ENCODE data around the gene FAM170B. TPM values are rescaled to one million over a fixed set of nuclear protein-coding genes. Genes with fewer than 3 reads are reported as not detected.

FAM170B gene
- total and polyA plus RNA-seq, 2 of the 4 experiments (the other 2 are of a cell fraction), result not detected

DNA sequence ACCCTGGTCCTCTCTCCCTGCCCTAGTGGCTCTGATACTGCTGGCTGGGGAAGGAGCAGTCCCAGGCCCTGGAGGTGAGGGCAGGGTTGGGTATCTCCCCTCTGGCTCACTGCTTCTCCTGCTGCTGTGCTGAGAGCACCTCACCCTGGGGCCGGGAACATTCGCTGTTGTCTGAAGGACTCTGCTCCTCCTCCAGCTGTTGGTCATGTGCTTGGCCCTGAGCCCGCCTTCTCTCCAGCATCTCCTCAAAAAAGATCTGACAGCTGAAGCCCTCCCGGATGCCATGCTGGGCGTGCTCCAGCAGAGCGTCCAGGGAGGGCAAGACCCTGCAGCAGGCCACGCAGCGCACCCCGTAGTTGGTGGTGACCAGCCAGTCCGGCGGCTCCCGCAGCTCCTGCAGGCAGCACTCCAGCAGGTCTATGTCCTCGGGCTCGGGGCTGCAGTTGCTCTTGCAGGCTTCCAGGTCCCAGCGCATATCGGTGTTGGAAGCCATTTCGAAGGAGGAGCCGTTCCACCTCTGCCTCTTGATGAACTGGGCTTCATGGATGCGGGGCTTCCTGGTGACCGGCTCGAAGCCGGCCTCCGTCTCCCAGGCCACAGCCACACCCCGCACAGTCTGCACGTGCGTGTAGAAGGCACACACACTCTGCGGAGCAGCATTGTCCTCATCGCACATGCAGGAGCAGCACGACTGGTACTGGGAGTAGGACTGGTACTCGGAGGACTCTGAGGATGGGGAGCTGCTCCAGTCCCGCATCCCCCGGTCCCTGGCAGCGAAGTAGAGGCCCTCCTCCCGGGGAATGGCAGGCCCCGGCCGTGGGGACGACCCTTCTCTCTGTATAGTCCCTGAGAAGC, 2.1 kb downstream of the FAM170B start:
- Histone ChIP-seq H3K27ac (ENCODE audit: insufficient read depth, low read length) (no peak overlapping the region), H2BK120ac (ENCODE audit: low read depth, low read length) (no peak overlapping the region), H4K8ac (ENCODE audit: low read depth in 2 of 2, low read length in 2 of 2) (no peak overlapping the region), H3K4me2 (ENCODE audit: low read depth, low read length) (no peak overlapping the region), H3K4ac (ENCODE audit: low read depth, low read length) (no peak overlapping the region), H3K14ac (replicated peaks; ENCODE audit: low read depth, low read length) (no peak overlapping the region), H2AK9ac (replicated peaks; ENCODE audit: low read depth, low read length, poor library complexity) (no peak overlapping the region), H3K4me1 (ENCODE audit: control insufficient read depth, insufficient read depth, low read length) (peaks cover 5% of the 10 kb centered on the region), H3K18ac (ENCODE audit: low read depth, low read length) (no peak overlapping the region), H3K56ac (ENCODE audit: extremely low read depth, insufficient read depth, low read length) (no peak overlapping the region), H3K36me3 (ENCODE audit: control insufficient read depth, insufficient read depth, low read length) (no peaks in the 10 kb centered on the region), H2BK20ac (ENCODE audit: low read depth, low read length) (no peak overlapping the region), H3K9me1 (ENCODE audit: insufficient read depth, low read length) (no peaks in the 10 kb centered on the region), H3K23ac (ENCODE audit: low read depth, low read length) (no peak overlapping the region), H3K27me3 (ENCODE audit: control insufficient read depth, insufficient read depth, low read length) (peaks cover 41% of the 10 kb centered on the region), H4K5ac (ENCODE audit: low read depth, low read length) (no peak overlapping the region), H2AK5ac (ENCODE audit: low read depth, low read length) (no peak overlapping the region), H3K9me3 (ENCODE audit: control insufficient read depth, insufficient read depth, low read length) (no peaks in the 10 kb centered on the region), H3K4me3 (ENCODE audit: insufficient read depth, low read depth, low read length) (no peak overlapping the region), H4K20me1 (ENCODE audit: insufficient read depth, low read length) (no peaks in the 10 kb centered on the region), H3K9ac (ENCODE audit: low read depth, low read length) (no peak overlapping the region), H3K79me1 (ENCODE audit: low read depth in 1 of 2, low read length in 2 of 2) (no peaks in the 10 kb centered on the region), H2BK5ac (ENCODE audit: low read depth, low read length, poor library complexity, severe bottlenecking) (no peak overlapping the region), H2AFZ (replicated peaks; ENCODE audit: low read length, poor library complexity) (peak overlapping the region; percentile 59), H4K91ac (ENCODE audit: insufficient read depth, low read depth, low read length) (no peak overlapping the region), H2BK15ac (ENCODE audit: low read depth, low read length) (no peak overlapping the region)
- dilution Hi-C loops (cut with HindIII; ENCODE audit: low sequenced_read_pairs, unreplicated experiment), result no loop called here
- TF ChIP-seq RCOR1 (IDR thresholded peaks at IDR 0.05; ENCODE audit: insufficient replicate concordance, low read length), result no peak
- TF ChIP-seq ELK1 (IDR thresholded peaks at IDR 0.05; ENCODE audit: borderline replicate concordance, low read depth, low read length), result no peak
- no peak for TF ChIP-seq SMC3 (IDR thresholded peaks at IDR 0.05; ENCODE audit: low read depth, low read length)
- TF ChIP-seq RFX5 (IDR thresholded peaks at IDR 0.05; ENCODE audit: low read depth, low read length), result no peak
- no peak for TF ChIP-seq MXI1 (IDR thresholded peaks at IDR 0.05; ENCODE audit: borderline replicate concordance, low read depth, low read length)
- TF ChIP-seq, protein P1, sequence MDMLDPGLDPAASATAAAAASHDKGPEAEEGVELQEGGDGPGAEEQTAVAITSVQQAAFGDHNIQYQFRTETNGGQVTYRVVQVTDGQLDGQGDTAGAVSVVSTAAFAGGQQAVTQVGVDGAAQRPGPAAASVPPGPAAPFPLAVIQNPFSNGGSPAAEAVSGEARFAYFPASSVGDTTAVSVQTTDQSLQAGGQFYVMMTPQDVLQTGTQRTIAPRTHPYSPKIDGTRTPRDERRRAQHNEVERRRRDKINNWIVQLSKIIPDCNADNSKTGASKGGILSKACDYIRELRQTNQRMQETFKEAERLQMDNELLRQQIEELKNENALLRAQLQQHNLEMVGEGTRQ (IDR thresholded peaks at IDR 0.05; ENCODE audit: low read depth, low read length), result no peak
- in situ Hi-C loops (cut with MboI; ENCODE audit: low sequenced_read_pairs), result no loop called here
- 86% methylated on average over 28 of the region's 37 CpGs; no CpG with 5 or more reads in 1 of the 2 experiments for WGBS, 2 experiments (ENCODE audit: extremely low coverage in 2 of 2, insufficient read length in 1 of 2)
- intact Hi-C loops (cut with micrococcal nuclease), result no loop called here
- no peak for DNase-seq
- ChIA-PET POLR2A (ENCODE audit: unreplicated experiment) (no interaction called here), CTCF (no interaction called here)
- ATAC-seq (ENCODE audit: low read depth), result no peak
- BruUV-seq (replicated peaks), result no TSS peak

Measured in IMR-90 (cell line).